SK-N-SH (cell line): Measurements from ENCODE around the gene AQP5. TPM values are rescaled to one million over a fixed set of nuclear protein-coding genes. Genes with fewer than 3 reads are reported as not detected.

ENCODE experiments used
- CTCF ChIA-PET: fragments of 300-600, 350-600 bp; formaldehyde crosslinking; extraction: SDS; loops from one replicate; lab custom pipeline; 2021; lab: Yijun Ruan, JAX
- POLR2A ChIA-PET: fragments of 350-600 bp; sonication (Branson Sonifier 250); formaldehyde crosslinking; extraction: SDS; loops from one replicate; lab custom pipeline; 2020; ENCODE audit warnings: antibody characterized with exemption, inconsistent platforms; lab: Yijun Ruan, JAX
- DNase-seq: peaks from one replicate; pipeline ENCODE4 v3.0.0; 2012
- H2AFZ ChIP-seq: fragments of 200-600 bp; sonication (generic); 2 replicates; pipeline ENCODE4 v1.8.1; 2016; ENCODE audit warnings: antibody characterized with exemption, mild to moderate bottlenecking, low read depth
- H3F3A ChIP-seq: fragments of 200-600 bp; sonication (generic); replicated peaks from 2 replicates; pipeline ENCODE3; 2016; ENCODE audit warnings: antibody characterized with exemption, mild to moderate bottlenecking; ENCODE audit not compliant: insufficient read depth
- H3K27ac ChIP-seq, 2 experiments: fragments of 200-500 bp in 1 of 2; fragments of 200-600 bp in 1 of 2; sonication (Bioruptor generic) in 1 of 2; sonication (generic), shearing (Covaris generic) in 1 of 2; 2 replicates each; pipeline versions ENCODE4 v1.5.1 to v1.6.1; 2014 to 2016; ENCODE audit warnings: low read depth in 2 of 2, inconsistent platforms in 1 of 2, low read length in 1 of 2, mild to moderate bottlenecking in 1 of 2, mixed read lengths in 1 of 2
- H3K27me3 ChIP-seq: fragments of 200-600 bp; sonication (generic), shearing (Covaris generic); 2 replicates; pipeline ENCODE4 v1.6.1; 2016; ENCODE audit warnings: mixed run types; ENCODE audit not compliant: insufficient read depth
- H3K36me3 ChIP-seq, 2 experiments: fragments of 200-500 bp in 1 of 2; fragments of 200-600 bp in 1 of 2; sonication (Bioruptor generic) in 1 of 2; sonication (generic) in 1 of 2; replicated peaks in 1 of 2; 2 replicates each; pipeline versions ENCODE3 to v1.5.1; 2014 to 2016; ENCODE audit warnings: low read length in 1 of 2, mild to moderate bottlenecking in 1 of 2; ENCODE audit not compliant: insufficient read depth in 2 of 2, control insufficient read depth in 1 of 2
- H3K4me1 ChIP-seq, 2 experiments: fragments of 200-500 bp in 1 of 2; fragments of 200-600 bp in 1 of 2; sonication (Bioruptor generic) in 1 of 2; sonication (generic), shearing (Covaris generic) in 1 of 2; 2 replicates each; pipeline versions ENCODE4 v1.5.1 to v1.6.1; 2014 to 2016; ENCODE audit warnings: low read depth in 1 of 2, low read length in 1 of 2, mixed run types in 1 of 2; ENCODE audit not compliant: insufficient read depth in 2 of 2, control insufficient read depth in 1 of 2
- H3K4me2 ChIP-seq: fragments of 200-600 bp; sonication (generic), shearing (Covaris generic); 2 replicates; pipeline ENCODE4 v1.6.1; 2017; ENCODE audit warnings: mixed run types
- H3K4me3 ChIP-seq, 2 experiments: fragments of 200-500 bp in 1 of 2; fragments of 200-600 bp in 1 of 2; sonication (Bioruptor generic) in 1 of 2; sonication (generic), shearing (Covaris generic) in 1 of 2; 2 replicates each; pipeline versions ENCODE4 v1.5.1 to v1.8.1; 2014 to 2016; ENCODE audit warnings: low read depth in 2 of 2, inconsistent platforms in 1 of 2, low read length in 1 of 2, mild to moderate bottlenecking in 1 of 2, mixed read lengths in 1 of 2, moderate library complexity in 1 of 2
- H3K79me2 ChIP-seq: fragments of 200-600 bp; sonication (generic); 2 replicates; pipeline ENCODE4 v1.8.1; 2017; ENCODE audit warnings: mild to moderate bottlenecking; ENCODE audit not compliant: insufficient read depth
- H3K9ac ChIP-seq: fragments of 200-600 bp; sonication (generic); 2 replicates; pipeline ENCODE4 v1.6.1; 2017; ENCODE audit warnings: mixed run types
- H3K9me2 ChIP-seq: fragments of 200-600 bp; sonication (generic); 2 replicates; pipeline ENCODE4 v1.6.1; 2017; ENCODE audit warnings: mixed run types
- H3K9me3 ChIP-seq: fragments of 200-600 bp; sonication (generic); 2 replicates; pipeline ENCODE4 v1.6.1; 2017; ENCODE audit warnings: mixed run types, mild to moderate bottlenecking, moderate library complexity
- H4K20me1 ChIP-seq: fragments of 200-600 bp; sonication (generic); 2 replicates; pipeline ENCODE4 v1.6.1; 2017; ENCODE audit warnings: mild to moderate bottlenecking, mixed run types; ENCODE audit not compliant: insufficient read depth
- CHD2 ChIP-seq: fragments of 150-350 bp; IDR thresholded peaks from 2 replicates; pipeline ENCODE4 v1.6.1; 2018; ENCODE audit warnings: low read length; ENCODE audit not compliant: partially characterized antibody
- EP300 ChIP-seq, 2 experiments: IDR thresholded peaks; 2 replicates each; pipeline versions ENCODE4 v1.4.0 to v1.6.1; 2012; ENCODE audit warnings: borderline replicate concordance in 1 of 2, low read depth in 1 of 2, low read length in 1 of 2
- FOSL2 ChIP-seq: IDR thresholded peaks from 2 replicates; pipeline ENCODE4 v1.4.0; 2012; ENCODE audit warnings: low read depth, mild to moderate bottlenecking, moderate library complexity, borderline replicate concordance
- FOXM1 ChIP-seq: IDR thresholded peaks from 2 replicates; pipeline ENCODE4 v1.4.0; 2012; ENCODE audit warnings: low read depth, mild to moderate bottlenecking
- JUND ChIP-seq: IDR thresholded peaks from 2 replicates; pipeline ENCODE4 v1.4.0; 2012
- MAX ChIP-seq: IDR thresholded peaks from 2 replicates; pipeline ENCODE4 v1.4.0; 2012; ENCODE audit warnings: low read depth
- MXI1 ChIP-seq: IDR thresholded peaks from 2 replicates; pipeline ENCODE4 v1.6.1; 2012; ENCODE audit warnings: mild to moderate bottlenecking, low read depth, low read length, improper control_type of control experiment
- NFIC ChIP-seq: IDR thresholded peaks from 2 replicates; pipeline ENCODE4 v1.4.0; 2012; ENCODE audit warnings: borderline replicate concordance
- PBX3 ChIP-seq: IDR thresholded peaks from 2 replicates; pipeline ENCODE4; 2012
- POLR2AphosphoS5 ChIP-seq: IDR thresholded peaks from 2 replicates; pipeline ENCODE4 v1.6.1; 2012; ENCODE audit warnings: low read depth, low read length
- RCOR1 ChIP-seq: fragments of 150-350 bp; IDR thresholded peaks from 2 replicates; pipeline ENCODE4 v1.6.1; 2017; ENCODE audit warnings: antibody characterized with exemption, low read length
- RFX5 ChIP-seq: IDR thresholded peaks from 2 replicates; pipeline ENCODE4 v1.6.1; 2012; ENCODE audit warnings: mild to moderate bottlenecking, improper control_type of control experiment, low read length
- RXRA ChIP-seq: IDR thresholded peaks from 2 replicates; pipeline ENCODE4 v1.4.0; 2012; ENCODE audit warnings: low read depth, mild to moderate bottlenecking, borderline replicate concordance
- SIN3A ChIP-seq: IDR thresholded peaks from 2 replicates; pipeline ENCODE4 v1.6.1; 2012; ENCODE audit warnings: low read depth, mild to moderate bottlenecking, low read length, moderate library complexity, borderline replicate concordance
- TAF1 ChIP-seq: IDR thresholded peaks from 2 replicates; pipeline ENCODE4 v1.6.1; 2012; ENCODE audit warnings: low read depth, mild to moderate bottlenecking, low read length, moderate library complexity, borderline replicate concordance
- TCF12 ChIP-seq: IDR thresholded peaks from 2 replicates; pipeline ENCODE4 v1.4.0; 2012
- USF1 ChIP-seq: IDR thresholded peaks from 2 replicates; pipeline ENCODE4 v1.4.0; 2012; ENCODE audit warnings: low read depth, borderline replicate concordance
- ZBTB33 ChIP-seq: IDR thresholded peaks from 2 replicates; pipeline ENCODE4 v1.4.0; 2012; ENCODE audit warnings: low read depth, borderline replicate concordance
- WGBS: methylation state at CpG from one replicate; pipeline ENCODE4 v1.1.6; 2017; ENCODE audit warnings: low lambda C conversion rate; 5-methylcytosine and 5-hydroxymethylcytosine counted together
- polyA plus RNA-seq, 3 experiments: library from polyadenylated mRNA; depleted of rRNA; stranded (reverse); fragments of >200 nt; gene quantifications; 2 replicates each; pipeline ENCODE4 v1.2.3, GENCODE V29; 2012

Gene AQP5
- polyA plus RNA-seq, 1 of the 3 experiments (the other 2 are of a cell fraction), result 0.10 TPM

GRCh38 chr12:49939307-49939706 is 22.4 kb upstream of the AQP5 start (continued):
- TF ChIP-seq ZBTB33, result no peak
- no peak for TF ChIP-seq MAX
- TF ChIP-seq CHD2, result no peak
- no peak for TF ChIP-seq EP300 (IDR thresholded peaks at IDR 0.05; ENCODE audit: borderline replicate concordance in 1 of 2, low read depth in 1 of 2, low read length in 1 of 2)
- TF ChIP-seq, all 33 proteins: peak for 0

- H3K4me3 ChIP-seq, result no peak overlapping the region
- no peak for DNase-seq
- H3K9me3 ChIP-seq, result no peaks in the 10 kb centered on the region
- TF ChIP-seq USF1, result no peak
- TF ChIP-seq NFIC, result no peak
- TF ChIP-seq SIN3A, result no peak
- no peak for TF ChIP-seq TCF12
- no peak for TF ChIP-seq PBX3
- TF ChIP-seq TAF1, result no peak
- TF ChIP-seq JUND, result no peak
- TF ChIP-seq FOXM1, result no peak
- no peak for TF ChIP-seq RCOR1
- no peak for TF ChIP-seq MXI1
- TF ChIP-seq RFX5, result no peak
- TF ChIP-seq CHD2, result no peak
- TF ChIP-seq FOSL2, result no peak
- no peak for TF ChIP-seq POLR2AphosphoS5
- no peak for TF ChIP-seq RXRA
- no peak overlapping the region for H3K9ac ChIP-seq
- no peaks in the 10 kb centered on the region for H3K79me2 ChIP-seq
- H3F3A ChIP-seq, result no peaks in the 10 kb centered on the region
- H3K4me2 ChIP-seq, result no peak overlapping the region
- WGBS, result no CpG with 5 or more reads among the region's 1 CpG
- no peaks in the 10 kb centered on the region for H3K9me2 ChIP-seq
- H2AFZ ChIP-seq, result no peak overlapping the region
- peaks cover 0 to 3% of the 10 kb centered on the region in 2 experiments; a peak in 1 of 4 replicates for H3K4me1 ChIP-seq
- no peaks in the 10 kb centered on the region for H4K20me1 ChIP-seq
- H3K36me3 ChIP-seq, result no peaks in the 10 kb centered on the region
- POLR2A ChIA-PET, result no interaction called here
- CTCF ChIA-PET, result interaction anchor here (0.6 to 2.0 kb wide), 4 partner anchors 25 to 116 kb away, joined by 3 to 7 read pairs (median 4); no protein-coding TSS in a partner anchor
- no peak overlapping the region for H3K27ac ChIP-seq
- H3K27me3 ChIP-seq, result no peaks in the 10 kb centered on the region
Observed at GRCh38 chr12:49939707-49940106, 22.0 kb upstream of the AQP5 start.
